ENCODE data around the gene RGS7.
"Not testable (repeated sequence)": the region's sequence is repeated elsewhere in the genome, so short reads cannot be mapped to it uniquely, and the experiment has no call there.

RGS7 gene

GRCh38 chr1:240765732-240766363 lies 591.2 kb downstream of the RGS7 start:
- DNase-seq: no peak

GRCh38 chr1:240763771-240764170 lies 593.2 kb downstream of the RGS7 start:
- no peak for DNase-seq

GRCh38 chr1:240763095-240763494 lies 593.9 kb downstream of the RGS7 start:
- DNase-seq: not testable (repeated sequence)

DNA sequence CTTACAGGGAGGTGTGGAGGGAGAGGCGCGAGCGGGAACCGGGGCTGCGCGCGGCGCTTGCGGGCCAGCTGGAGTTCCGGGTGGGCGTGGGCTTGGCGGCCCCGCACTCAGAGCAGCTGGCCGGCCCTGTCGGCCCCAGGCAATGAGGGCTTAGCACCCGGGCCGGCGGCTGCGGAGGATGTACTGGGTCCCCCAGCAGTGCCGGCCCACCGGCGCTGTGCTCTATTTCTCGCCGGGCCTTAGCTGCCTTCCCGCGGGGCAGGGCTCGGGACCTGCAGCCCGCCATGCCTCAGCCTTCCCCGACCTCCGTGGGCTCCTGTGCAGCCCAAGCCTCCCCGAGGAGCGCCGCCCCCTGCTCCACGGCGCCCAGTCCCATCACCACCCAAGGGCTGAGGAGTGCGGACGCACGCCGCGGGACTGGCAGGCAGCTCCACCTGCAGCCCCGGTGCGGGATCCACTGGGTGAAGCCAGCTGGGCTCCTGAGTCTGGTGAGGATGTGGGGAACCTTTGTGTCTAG lies 594.5 kb downstream of the RGS7 start:
- not testable (repeated sequence) for DNase-seq

DNA sequence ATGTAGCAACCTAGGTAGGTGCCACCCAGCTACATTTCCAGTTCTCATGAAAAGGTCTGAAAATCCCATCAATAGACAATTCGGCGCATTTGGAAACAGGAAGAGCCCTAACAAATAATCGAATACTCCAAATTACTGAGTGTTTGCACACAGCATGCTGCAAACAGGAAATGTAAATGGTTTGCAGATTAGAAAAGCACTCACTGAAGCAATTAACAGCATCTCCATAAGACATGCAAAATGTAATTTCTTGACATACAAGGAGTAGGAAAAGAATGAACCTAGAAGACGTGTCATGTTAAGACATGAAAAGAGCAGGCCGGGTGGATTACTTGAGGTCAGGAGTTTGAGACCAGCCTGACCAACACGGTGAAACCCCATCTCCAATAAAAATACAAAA lies 598.2 kb downstream of the RGS7 start:
- DNase-seq: not testable (repeated sequence)

- no peak for DNase-seq
Measured at GRCh38 chr1:240758296-240758695, 598.7 kb downstream of the RGS7 start.

GRCh38 chr1:240747907-240748306 lies 609.1 kb downstream of the RGS7 start:
- DNase-seq: no peak

- DNase-seq: no peak
Measured at GRCh38 chr1:240743705-240744104, 613.3 kb downstream of the RGS7 start.

DNA sequence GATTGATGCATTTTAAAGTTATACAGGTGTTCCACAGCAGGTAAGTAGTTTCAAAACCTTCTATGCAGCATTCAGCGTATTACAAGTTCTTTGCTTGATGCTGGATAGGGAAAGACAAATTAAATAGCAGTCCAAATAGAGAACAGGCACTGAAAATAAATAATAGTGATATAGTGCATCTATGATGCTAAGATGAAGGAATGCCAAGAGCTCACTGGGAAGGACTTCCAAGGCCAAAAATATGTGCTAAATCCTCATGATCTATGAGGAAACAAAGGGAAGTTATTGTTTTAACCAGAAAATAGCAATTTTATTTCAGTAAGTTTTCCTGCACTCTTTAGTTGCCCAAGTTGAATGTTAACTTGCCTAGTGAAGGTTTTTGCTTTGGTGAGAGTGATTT lies 617.3 kb downstream of the RGS7 start:
- DNase-seq: no peak

- no peak for DNase-seq
Measured at GRCh38 chr1:240739139-240739538, 617.9 kb downstream of the RGS7 start.

DNA sequence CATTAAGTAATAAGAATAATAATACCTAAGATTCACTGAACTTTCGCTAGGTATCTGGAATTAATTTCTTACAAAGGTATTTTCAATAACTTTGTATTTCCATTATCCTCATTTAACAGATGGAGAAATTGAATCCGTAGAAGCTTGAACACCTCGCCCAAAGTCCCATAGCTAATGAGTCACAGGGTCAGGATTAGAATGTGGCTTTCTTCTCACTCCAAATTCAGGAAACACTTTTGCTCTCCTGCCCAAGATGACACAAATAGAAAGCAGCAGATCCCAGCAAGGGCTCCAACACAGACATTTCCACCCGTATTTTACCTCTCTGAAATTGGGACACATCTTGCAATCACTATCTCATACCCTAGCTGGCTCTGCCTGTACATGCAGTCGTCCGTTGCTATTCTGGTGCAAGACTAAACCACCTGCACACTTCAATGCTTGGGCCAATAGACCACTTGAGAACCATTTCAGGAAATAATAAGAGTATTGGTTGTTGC lies 619.2 kb downstream of the RGS7 start:
- no peak for DNase-seq

- no peak for DNase-seq
Measured at GRCh38 chr1:240737298-240737697, 619.7 kb downstream of the RGS7 start.

GRCh38 chr1:240734705-240735104 lies 622.3 kb downstream of the RGS7 start:
- DNase-seq: not testable (repeated sequence)

DNA sequence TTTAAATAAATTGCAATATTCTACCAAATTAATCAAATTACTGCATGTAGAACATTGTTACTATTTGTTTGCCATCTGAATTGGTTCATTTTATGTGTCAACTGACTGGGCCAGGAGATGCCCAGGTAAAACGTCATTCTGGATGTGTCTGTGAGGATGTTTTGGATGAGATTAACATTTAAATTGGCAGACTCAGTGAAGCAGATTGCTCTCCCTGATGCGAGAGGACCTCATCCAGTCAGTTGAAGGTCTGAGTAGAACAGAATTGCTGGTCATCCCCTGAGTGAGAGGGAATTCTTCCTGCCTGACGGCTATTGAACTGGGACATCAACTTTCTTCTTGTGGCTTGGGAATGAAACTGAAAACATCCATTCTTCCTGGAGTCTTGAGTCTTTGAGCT lies 623.0 kb downstream of the RGS7 start:
- DNase-seq: no peak

- DNase-seq: no peak
Measured at GRCh38 chr1:240732390-240732789, 624.6 kb downstream of the RGS7 start.

Data from DMS79 (cell line).